Brain microvascular endothelial cell (primary cell): ENCODE measurements around the gene PALLD.
A peak's percentile ranks its signal among the peaks of the same experiment; 100 is the strongest.

ENCODE experiments used
- DNase-seq: peaks from one replicate; pipeline ENCODE4 v3.0.0-alpha.2; 2020
- H3K27ac ChIP-seq: fragments of 250-450 bp; sonication (Bioruptor Pico); 2 replicates; pipeline ENCODE4 v1.5.1; 2020; ENCODE audit warnings: mild to moderate bottlenecking, moderate library complexity
- H3K27me3 ChIP-seq: fragments of 250-450 bp; sonication (Bioruptor Pico); replicated peaks from 2 replicates; pipeline ENCODE4 v1.5.1; 2020; ENCODE audit warnings: mild to moderate bottlenecking
- H3K36me3 ChIP-seq: fragments of 250-450 bp; sonication (Bioruptor Pico); replicated peaks from 2 replicates; pipeline ENCODE4 v1.5.1; 2020; ENCODE audit warnings: mild to moderate bottlenecking
- H3K4me3 ChIP-seq: 2 replicates; pipeline ENCODE4 v1.5.1; 2011; ENCODE audit warnings: low read depth, mild to moderate bottlenecking, control low read depth, low read length, moderate library complexity
- in situ Hi-C: cut with HindIII; loops from 2 replicates; pipeline ENCODE4 v1.10.0; 2017; ENCODE audit warnings: low sequenced_read_pairs, low pct_ligation_motif_present
- TF ChIP-seq, protein P1 (sequence below): IDR thresholded peaks from 2 replicates; pipeline ENCODE4 v1.5.1; 2011; ENCODE audit warnings: low read depth, mild to moderate bottlenecking, moderate library complexity, low read length, control low read depth, inconsistent platforms; ENCODE audit errors: missing control alignments

Gene PALLD

GRCh38 chr4:168555437-168555836 lies 58.6 kb downstream of the PALLD start:
- in situ Hi-C loops = no loop called here

GRCh38 chr4:168557658-168558057 lies 60.8 kb downstream of the PALLD start:
- H3K4me3 ChIP-seq = no peak overlapping the region
- DNase-seq = no peak
- no peaks in the 10 kb centered on the region for H3K27me3 ChIP-seq
- H3K36me3 ChIP-seq = no peaks in the 10 kb centered on the region
- TF ChIP-seq, protein P1, sequence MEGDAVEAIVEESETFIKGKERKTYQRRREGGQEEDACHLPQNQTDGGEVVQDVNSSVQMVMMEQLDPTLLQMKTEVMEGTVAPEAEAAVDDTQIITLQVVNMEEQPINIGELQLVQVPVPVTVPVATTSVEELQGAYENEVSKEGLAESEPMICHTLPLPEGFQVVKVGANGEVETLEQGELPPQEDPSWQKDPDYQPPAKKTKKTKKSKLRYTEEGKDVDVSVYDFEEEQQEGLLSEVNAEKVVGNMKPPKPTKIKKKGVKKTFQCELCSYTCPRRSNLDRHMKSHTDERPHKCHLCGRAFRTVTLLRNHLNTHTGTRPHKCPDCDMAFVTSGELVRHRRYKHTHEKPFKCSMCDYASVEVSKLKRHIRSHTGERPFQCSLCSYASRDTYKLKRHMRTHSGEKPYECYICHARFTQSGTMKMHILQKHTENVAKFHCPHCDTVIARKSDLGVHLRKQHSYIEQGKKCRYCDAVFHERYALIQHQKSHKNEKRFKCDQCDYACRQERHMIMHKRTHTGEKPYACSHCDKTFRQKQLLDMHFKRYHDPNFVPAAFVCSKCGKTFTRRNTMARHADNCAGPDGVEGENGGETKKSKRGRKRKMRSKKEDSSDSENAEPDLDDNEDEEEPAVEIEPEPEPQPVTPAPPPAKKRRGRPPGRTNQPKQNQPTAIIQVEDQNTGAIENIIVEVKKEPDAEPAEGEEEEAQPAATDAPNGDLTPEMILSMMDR = no peak
- H3K27ac ChIP-seq = no peak overlapping the region
- in situ Hi-C loops = no loop called here

More at GRCh38 chr4:168555437-168555836, 58.6 kb downstream of the PALLD start:
- TF ChIP-seq, protein P1 = no peak
- H3K36me3 ChIP-seq = no peaks in the 10 kb centered on the region
- no peak overlapping the region for H3K4me3 ChIP-seq
- no peak overlapping the region for H3K27ac ChIP-seq
- no peaks in the 10 kb centered on the region for H3K27me3 ChIP-seq
- DNase-seq = no peak

GRCh38 chr4:168558599-168558998 lies 61.7 kb downstream of the PALLD start:
- DNase-seq = peak; percentile 28
- in situ Hi-C loops = no loop called here
- TF ChIP-seq, protein P1 = no peak
- Histone ChIP-seq H3K27ac (no peak overlapping the region), H3K36me3 (no peaks in the 10 kb centered on the region), H3K4me3 (no peak overlapping the region), H3K27me3 (no peaks in the 10 kb centered on the region)

DNA sequence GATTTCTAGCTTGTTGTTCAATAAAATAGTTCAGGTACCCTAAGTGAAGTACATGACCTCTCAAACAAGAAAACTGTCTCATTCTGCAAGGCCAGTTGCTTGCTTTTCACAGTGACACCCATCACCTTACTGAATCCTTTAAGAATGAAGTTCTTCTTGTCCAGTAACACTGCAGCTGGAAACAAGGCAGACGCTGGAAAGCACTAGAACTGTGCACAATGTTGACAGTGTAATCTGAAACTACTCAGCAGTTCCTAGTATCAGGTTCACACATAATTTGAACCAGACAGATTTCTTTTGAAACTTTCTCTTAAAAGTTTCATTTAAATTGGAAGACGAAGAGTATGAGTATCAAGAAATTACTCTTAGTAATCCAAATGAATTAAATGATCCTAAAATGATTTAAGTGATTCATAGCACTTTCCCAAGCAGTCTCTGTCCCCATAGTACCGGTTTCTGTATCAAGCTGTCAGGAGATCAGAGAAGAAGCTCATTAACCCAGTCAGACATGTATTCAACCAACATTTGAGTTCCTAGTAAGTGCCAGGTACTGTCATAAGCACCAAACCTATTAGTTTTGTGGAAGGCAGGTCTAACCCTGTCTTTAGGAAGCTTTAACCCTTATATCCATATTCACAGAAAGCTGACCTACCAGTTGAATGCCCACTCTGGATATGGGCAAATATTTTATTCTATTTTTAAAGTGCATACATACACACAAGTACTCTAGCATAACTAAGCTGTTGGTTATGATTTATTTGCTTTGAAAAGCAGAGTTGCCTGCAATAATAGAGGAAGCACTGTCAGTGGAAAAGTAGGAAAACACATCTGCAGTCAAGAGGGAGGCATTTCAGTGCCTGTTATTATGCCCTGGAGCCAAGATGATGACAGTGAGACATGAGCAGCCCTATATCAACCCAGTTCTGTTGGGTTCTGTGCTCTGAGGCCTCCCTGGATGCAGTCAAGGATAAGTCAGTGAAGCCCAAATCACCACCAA lies 63.6 kb downstream of the PALLD start:
- in situ Hi-C loops = no loop called here
- H3K4me3 ChIP-seq = no peak overlapping the region
- peak; percentile 54 for DNase-seq
- no peaks in the 10 kb centered on the region for H3K36me3 ChIP-seq
- H3K27me3 ChIP-seq = no peaks in the 10 kb centered on the region
- TF ChIP-seq, protein P1 = no peak
- no peak overlapping the region for H3K27ac ChIP-seq

GRCh38 chr4:168562041-168562571 lies 65.3 kb downstream of the PALLD start:
- in situ Hi-C loops = no loop called here

More at GRCh38 chr4:168562041-168562571, 65.3 kb downstream of the PALLD start:
- DNase-seq = no peak
- Histone ChIP-seq H3K27ac (no peak overlapping the region), H3K27me3 (no peaks in the 10 kb centered on the region), H3K4me3 (no peak overlapping the region), H3K36me3 (no peaks in the 10 kb centered on the region)
- TF ChIP-seq, protein P1 = no peak
